ENCODE results near the gene NTSR1.

DNA sequence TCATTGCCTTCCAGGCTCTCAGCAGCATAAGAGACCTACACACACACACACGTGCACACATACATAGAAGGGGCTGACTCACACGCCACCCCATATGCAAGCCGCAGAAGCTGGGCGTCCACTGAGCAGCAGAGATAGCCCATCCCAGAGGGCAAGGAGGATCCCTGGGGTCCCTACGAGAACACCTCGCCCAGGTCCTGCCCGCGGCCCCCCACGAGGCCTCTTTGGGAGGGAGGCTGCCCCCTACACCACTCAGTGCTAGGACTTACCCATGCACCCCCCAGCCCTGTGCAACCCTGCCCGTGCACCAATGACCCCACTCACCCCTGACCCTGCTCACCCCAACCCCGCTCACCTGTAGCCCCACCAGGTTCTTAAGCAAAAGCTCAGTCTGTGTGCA is 20.6 kb upstream of the NTSR1 start:
- TF ChIP-seq CTCF (conservative IDR thresholded peaks at IDR 0.05) = no peak
- TF ChIP-seq ZFX (IDR thresholded peaks at IDR 0.05) = no peak

Measured in C4-2B (cell line).